SKM-1 treated with dmso at 0.1 percent for 144 hours (cell line): ENCODE data around the gene KMT2B.
"Not testable (repeated sequence)": the region's sequence is repeated elsewhere in the genome, so short reads cannot be mapped to it uniquely, and the experiment has no call there.

Source experiments
- DNase-seq: peaks from one replicate; lab custom pipeline; 2025; ENCODE audit not compliant: unreplicated experiment; lab: John Stamatoyannopoulos, UW

Gene KMT2B

DNA sequence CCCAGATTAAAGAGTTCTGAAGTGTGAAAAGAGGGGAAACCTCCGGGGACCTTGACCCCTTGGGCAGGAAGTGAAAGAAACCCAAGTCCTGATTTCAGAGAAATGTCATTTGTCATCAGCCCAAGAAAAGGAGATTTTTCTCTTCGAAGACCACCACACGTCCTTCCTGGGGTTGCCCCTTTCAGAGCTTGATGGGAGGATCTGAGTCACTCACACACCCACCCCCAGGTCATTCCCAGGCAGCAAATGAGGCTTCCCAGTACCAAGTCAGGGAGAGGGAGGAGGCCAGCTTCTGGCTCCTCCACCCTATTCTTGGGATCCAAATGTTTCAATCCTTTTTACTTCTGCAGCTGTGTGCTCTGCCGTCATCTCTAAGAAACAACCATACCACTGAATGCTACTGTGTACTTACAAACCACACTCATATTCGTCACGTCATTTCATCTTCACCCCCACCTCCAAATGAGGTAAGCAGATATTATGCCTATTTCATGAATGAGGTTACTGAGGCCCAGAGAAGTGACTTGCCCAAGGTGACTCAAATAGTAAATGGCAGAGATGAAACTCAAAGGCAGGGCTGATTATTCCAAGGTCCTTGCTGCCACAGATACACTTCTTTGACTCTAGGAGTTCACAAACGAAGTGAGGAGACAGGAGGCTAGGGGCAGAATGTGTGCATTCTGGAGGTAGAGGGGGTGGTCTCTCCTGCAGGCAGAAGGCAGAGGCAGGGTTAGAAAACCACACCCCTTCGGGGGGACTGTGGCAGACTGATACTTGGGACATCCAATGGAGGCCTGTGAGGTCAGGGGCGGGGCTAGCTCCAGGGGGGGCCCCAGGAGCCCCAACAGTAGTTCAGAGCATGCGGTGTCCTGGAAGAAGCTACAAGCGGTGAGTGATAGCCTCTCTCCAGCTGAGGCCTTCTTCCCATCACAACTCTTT, 5.0 kb upstream of the KMT2B start:
- no peak for DNase-seq

DNA sequence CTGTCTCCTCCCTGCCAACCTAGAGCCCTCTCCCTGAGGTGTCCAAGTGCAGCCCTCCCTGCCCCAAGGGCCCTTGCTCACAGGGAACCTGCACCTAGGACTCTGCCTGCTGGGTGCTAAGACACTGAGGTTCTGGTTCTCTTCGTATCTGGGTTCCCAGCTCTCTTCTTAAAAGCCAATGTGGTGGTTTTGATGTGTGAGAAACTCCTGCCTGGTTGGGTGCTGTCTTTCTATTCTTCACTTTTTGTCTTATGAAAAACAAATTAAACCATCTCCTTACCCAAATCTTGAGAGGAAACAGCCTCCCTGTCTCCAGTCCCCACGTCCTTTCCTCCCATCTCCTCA, 4.3 kb upstream of the KMT2B start:
- no peak for DNase-seq

DNA sequence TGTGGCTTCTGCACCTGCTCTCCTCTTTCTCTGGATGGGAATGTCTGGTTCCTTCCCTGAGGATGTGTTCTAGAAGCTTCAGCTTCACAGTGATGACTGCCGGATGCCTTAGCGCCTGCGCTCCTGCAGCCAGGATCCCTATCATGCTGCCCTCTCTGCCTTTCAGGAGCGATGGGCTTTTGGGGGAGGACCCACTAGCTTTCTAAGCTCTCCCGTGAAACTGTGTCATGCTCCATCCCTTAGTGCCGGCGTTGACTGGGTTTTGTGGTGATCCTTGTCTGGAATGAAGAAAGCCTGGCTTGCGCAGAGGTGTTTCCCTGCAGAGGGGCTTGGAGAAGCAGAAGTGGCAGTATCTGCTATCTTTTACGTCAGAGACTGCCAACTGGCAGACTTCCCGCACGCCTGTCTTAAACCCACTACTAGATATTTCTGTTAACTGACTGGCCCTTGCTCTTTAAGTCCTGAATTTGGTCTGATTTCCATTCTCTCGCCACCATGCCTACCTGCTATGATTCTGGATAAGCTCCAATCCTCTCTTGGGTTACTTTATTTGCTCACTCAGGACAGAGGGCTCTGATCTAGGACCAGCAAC, 3.8 kb upstream of the KMT2B start:
- no peak for DNase-seq

DNA sequence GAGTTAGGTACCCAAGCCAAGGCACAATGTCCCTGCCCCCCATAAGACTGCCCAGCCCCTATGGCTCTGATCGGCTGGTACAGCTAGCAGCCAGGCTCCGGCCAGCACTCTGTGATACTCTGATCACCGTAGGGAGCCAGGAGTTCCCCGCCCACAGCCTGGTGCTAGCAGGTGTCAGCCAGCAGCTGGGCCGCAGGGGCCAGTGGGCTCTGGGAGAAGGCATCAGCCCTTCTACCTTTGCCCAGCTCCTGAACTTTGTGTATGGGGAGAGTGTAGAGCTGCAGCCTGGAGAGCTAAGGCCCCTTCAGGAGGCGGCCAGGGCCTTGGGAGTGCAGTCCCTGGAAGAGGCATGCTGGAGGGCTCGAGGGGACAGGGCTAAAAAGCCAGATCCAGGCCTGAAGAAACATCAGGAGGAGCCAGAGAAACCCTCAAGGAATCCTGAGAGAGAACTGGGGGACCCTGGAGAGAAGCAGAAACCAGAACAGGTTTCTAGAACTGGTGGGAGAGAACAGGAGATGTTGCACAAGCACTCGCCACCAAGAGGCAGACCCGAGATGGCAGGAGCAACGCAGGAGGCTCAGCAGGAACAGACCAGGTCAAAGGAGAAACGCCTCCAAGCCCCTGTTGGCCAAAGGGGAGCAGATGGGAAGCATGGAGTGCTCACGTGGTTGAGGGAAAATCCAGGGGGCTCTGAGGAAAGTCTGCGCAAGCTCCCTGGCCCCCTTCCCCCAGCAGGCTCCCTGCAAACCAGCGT, 3.0 kb upstream of the KMT2B start:
- DNase-seq: no peak

DNA sequence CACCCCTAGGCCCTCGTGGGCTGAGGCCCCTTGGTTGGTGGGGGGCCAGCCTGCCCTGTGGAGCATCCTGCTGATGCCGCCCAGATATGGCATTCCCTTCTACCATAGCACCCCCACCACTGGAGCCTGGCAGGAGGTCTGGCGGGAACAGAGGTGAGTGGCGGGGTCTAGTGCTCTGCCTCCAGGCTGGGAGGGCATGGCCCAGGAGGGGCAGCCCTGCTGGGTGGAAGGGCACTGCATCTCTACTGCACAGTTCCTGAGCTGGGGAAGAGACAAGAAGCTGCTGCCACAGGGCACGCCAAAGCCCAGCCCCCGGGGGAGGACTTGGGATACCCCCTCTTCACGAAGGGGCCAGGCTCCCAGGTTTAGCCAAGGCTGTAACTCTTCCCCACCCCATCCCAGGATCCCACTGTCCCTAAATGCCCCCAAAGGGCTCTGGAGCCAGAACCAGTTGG, 2.4 kb upstream of the KMT2B start:
- DNase-seq: no peak

DNA sequence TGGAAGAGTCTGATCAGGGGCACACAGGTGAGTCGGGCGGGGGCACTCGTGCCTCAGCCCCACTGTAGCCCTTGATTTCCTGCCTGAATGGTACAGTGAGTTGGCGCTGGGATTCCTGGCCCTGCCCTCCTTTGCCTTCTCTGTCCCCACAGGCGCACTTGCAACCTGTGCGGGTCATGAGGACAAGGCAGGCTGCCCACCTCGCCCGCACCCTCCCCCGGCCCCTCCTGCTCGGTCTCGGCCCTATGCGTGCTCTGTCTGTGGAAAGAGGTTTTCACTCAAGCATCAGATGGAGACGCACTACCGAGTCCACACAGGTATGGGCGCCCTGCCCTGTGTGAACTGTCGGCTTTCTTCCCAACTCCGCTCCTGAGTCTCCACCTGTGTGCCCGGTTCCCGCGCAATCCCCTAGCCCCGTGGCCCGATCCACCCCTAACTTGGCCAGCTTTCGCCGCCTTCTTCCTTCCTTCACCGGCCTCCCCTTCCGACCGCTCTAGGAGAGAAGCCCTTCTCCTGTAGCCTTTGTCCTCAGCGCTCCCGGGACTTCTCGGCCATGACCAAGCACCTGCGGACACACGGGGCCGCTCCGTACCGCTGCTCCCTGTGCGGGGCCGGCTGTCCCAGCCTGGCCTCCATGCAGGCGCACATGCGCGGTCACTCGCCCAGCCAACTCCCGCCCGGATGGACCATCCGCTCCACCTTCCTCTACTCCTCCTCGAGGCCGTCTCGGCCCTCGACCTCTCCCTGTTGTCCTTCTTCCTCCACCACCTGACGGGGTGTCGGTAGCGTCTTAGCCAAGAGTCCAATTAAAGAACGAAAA, 1.6 kb upstream of the KMT2B start:
- DNase-seq: no peak

DNA sequence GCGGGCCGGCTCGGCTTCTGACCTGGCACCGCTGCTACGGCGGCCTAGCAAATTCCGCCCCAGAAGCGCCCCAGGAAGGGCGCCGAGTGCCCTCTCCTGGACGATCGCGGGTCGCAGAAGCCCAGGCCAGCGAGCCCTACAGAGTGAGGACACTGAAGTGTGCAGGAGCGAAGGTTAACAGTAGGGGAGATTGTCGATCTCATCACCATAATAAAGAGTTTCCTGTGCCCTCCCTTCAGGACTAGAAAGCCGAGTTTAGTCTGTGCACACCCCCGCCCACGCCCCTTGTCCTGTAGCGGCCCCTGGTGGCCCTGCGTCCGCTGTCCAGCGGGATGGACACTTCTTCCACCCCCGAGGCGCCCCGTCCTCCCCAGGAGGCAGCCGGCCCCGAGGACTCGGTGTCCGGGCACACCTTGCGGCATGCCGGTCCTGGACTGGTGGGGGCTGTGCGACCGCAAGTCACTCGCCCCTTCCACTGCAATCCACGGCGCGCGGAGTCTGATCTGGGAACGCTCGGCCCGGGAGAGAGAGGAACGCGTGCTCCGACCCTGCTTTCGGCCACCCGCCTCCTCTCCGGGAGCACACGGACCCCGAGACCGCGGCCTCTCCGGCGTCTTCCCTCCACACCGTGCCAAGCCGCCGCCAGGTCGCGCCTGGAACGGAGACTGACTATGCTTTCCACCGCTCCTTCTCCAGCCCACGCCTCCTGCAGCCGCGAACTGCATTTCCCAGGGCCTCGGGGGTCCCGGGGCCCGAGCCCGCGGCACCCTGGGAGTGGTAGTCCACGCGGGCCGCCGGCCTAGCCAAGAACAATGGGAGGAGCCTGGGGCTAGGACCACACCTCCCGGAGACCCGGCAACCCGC, 770 bp upstream of the KMT2B start:
- peak; percentile 96 for DNase-seq

DNA sequence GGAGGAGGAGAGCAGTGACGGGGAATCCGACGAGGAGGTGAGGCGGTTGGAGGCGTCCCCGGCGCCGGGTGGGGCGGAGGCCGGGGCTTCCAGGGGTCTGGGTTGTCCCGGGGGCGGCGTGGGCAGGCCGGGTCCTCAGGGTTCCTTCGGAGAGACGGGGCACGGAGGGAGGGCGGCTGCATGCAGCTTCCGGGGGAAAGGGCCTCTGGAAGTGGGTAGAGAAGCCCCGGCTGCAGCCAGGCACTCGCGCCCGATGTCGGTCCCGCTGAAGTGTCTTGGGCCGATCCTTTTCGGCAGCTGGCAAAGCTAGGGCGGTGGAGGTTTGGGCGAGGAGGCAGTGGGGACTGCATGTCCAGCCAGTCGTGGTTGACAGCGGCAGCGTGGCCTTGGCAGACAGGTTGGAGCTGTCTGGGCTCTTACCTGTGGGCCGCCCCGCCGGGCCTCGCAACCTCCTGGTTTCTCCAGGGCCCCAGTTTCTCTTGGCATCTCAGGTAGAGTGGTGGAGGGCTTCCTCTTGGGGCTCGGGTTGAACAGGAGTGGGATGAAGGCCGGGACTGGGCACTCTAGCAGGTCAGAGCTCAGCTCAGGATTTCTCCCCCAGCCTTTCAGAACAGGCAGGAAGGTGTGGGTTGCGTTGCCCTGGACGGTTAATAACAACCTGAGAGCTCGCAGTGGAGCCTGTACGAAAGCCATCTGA, 690 bp downstream of the KMT2B start:
- no peak for DNase-seq

DNA sequence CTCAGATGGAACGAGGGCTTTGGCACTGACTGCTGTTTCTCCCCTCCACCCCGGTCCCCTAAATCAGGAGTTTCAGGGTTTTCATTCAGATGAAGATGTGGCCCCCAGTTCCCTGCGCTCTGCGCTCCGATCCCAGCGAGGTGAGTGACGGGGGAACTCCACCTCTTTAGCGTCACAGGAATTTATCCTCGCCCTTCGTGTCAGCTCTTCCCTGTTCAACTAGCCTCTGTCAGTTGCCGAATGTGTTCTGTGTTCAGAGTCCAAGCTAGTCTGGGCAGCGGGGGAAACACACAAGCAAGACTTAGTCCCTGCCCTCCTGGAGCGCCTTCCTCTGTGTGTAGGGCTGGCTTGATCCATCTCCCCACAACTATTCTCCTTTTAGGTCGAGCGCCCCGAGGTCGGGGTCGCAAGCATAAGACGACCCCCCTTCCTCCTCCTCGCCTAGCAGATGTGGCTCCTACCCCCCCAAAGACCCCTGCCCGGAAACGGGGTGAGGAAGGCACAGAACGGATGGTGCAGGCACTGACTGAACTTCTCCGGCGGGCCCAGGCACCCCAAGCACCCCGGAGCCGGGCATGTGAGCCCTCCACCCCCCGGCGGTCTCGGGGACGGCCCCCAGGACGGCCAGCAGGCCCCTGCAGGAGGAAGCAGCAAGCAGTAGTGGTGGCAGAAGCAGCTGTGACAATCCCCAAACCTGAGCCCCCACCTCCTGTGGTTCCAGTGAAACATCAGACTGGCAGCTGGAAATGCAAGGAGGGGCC, 1.8 kb downstream of the KMT2B start:
- no peak for DNase-seq

DNA sequence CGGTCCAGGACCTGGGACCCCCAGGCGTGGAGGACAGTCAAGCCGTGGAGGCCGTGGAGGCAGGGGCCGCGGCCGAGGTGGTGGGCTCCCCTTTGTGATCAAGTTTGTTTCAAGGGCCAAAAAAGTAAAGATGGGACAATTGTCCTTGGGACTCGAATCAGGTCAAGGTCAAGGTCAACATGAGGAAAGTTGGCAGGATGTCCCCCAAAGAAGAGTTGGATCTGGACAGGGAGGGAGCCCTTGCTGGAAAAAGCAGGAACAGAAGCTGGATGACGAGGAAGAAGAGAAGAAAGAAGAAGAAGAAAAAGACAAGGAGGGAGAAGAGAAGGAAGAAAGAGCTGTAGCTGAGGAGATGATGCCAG, 2.3 kb downstream of the KMT2B start:
- no peak for DNase-seq

DNA sequence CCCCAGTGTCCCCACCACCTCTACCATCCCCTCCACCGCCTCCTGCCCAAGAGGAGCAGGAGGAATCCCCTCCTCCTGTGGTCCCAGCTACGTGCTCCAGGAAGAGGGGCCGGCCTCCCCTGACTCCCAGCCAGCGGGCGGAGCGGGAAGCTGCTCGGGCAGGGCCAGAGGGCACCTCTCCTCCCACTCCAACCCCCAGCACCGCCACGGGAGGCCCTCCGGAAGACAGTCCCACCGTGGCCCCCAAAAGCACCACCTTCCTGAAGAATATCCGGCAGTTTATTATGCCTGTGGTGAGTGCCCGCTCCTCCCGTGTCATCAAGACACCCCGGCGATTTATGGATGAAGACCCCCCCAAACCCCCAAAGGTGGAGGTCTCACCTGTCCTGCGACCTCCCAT, 2.8 kb downstream of the KMT2B start:
- no peak for DNase-seq

DNA sequence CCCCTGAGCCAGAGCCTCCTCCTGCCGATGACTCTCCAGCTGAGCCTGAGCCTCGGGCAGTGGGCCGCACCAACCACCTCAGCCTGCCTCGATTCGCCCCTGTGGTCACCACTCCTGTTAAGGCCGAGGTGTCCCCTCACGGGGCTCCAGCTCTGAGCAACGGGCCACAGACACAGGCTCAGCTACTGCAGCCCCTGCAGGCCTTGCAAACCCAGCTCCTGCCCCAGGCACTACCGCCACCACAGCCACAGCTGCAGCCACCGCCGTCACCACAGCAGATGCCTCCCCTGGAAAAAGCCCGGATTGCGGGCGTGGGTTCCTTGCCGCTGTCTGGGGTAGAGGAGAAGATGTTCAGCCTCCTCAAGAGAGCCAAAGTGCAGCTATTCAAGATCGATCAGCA, 3.6 kb downstream of the KMT2B start:
- DNase-seq: no peak

DNA sequence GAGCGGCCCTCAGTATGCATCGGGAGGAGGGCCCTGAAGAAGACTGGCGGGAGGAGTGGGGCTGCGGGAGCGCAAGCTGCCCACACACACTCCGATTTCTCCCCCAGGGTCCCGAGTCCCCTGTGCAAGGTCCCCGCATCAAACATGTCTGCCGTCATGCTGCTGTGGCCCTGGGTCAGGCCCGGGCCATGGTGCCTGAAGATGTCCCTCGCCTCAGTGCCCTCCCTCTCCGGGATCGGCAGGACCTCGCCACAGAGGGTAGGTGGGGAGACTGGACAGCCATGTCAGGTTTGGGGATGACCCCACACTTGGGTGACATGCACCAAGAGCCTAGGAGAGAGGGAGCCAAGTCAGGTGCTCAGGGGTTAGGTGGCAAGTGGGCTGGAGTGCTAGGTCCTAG, 4.7 kb downstream of the KMT2B start:
- no peak for DNase-seq

DNA sequence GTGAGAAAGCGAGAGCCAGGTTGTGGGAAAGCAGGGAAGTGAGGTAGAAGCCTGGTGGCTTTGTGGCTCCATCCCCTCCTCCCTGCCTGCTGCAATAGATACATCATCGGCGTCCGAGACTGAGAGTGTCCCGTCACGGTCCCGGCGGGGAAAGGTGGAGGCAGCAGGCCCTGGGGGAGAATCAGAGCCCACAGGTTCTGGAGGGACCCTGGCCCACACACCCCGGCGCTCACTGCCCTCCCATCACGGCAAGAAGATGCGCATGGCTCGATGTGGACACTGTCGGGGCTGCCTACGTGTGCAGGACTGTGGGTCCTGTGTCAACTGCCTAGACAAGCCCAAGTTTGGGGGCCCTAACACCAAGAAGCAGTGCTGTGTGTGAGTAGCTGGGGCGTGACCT, 5.1 kb downstream of the KMT2B start:
- DNase-seq: no peak

DNA sequence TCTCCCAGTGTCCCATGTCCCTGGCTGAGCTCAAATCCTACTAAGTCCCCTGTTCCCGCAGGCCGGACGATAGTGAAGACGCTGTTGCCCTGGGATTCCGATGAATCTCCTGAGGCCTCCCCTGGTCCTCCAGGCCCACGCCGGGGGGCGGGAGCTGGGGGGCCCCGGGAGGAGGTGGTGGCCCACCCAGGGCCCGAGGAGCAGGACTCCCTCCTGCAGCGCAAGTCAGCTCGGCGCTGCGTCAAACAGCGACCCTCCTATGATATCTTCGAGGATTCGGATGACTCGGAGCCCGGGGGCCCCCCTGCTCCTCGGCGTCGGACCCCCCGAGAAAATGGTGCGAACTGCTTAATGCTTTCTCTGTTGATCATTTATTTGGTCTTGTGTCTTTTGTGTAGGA, 5.9 kb downstream of the KMT2B start:
- DNase-seq: no peak

DNA sequence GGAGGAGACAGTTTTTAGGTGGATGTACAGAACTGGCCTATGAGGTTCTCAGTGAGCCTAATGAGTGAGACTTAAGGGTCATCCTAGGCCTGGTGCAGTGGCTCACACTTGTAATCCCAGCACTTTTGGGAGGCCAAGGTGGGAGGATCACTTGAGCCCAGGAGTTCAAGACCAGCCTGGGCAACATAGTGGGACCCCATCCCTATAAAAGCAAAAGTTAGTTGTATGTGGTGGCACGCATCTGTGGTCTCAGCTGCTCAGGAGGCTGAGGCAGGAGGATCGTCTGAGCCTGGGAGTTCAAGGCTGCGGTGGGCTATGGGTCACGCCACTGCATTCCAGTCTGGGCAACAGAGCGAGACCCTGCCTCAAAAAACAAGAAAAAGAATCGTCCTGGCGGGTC, 6.3 kb downstream of the KMT2B start:
- not testable (repeated sequence) for DNase-seq

DNA sequence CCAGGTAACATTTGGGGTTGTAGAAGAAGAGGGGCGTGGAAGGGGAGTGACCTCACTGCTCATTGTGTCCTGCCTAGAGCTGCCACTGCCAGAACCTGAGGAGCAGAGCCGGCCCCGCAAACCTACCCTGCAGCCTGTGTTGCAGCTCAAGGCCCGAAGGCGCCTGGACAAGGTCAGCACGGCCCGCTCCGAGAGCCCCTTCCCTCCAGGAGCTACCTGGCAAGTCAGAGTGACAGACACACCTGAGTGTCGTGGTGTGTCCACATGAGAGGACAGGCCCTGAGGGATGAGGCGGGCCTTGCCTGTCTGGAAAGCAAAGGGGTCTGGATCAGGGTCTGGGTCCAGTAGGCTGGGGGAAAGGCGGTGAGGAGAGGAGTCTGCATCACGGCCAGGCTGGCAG, 6.8 kb downstream of the KMT2B start:
- no peak for DNase-seq

DNA sequence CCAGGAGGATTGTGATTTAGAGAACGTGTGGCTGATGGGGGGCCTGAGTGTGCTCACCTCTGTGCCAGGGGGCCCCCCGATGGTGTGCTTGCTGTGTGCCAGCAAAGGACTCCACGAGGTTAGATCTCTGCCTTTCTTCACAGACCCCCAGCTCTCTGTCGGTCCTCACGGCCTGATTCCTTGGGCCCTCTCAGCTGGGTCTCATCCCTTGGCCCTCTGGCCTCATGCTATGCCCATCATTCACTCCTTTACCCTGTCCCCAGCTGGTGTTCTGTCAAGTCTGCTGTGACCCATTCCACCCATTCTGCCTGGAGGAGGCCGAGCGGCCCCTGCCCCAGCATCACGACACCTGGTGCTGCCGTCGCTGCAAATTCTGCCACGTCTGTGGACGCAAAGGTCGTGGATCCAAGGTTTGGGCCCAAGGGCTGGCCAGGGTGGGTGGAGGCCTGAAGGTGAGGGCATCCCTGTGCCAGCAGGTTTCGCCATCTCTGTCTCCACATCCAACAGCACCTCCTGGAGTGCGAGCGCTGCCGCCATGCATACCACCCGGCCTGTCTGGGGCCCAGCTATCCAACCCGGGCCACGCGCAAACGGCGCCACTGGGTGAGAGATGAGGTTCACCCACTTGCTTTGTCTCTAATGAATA, 7.5 kb downstream of the KMT2B start:
- DNase-seq: no peak
